ENCODE results near the gene LTB4R2. TPM values are rescaled to one million over a fixed set of nuclear protein-coding genes. Genes with fewer than 3 reads are reported as not detected.

The LTB4R2 gene
- total and polyA plus RNA-seq, 2 donors (not counting 3 experiments of a cell fraction or from before 2014, with no cell fraction given), result 5.5 to 13.1 TPM

DNA sequence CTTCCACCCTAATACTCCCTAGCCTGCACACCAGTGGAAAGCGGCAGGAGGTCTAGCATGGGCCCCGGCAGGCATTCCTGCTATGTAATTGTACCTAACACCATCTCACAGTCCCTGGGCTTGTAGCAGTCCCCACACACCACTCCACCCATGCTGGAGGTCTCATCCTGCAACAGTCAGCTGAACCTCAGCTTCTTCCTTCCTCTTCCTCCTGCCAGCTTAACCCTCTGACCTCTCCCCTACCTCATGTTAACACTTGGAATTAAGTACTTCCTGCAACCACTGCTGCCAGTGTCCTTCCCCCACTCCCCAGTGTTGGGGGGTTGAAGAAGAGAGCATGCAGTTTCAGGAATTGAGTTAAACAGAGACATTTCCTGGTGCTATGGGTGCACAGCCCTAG, 17.4 kb downstream of the LTB4R2 start:
- no peaks in the 10 kb centered on the region for H3K27me3 ChIP-seq (ENCODE audit: control insufficient read depth in 2 of 2, insufficient read depth in 2 of 2, low read length in 2 of 2)
- ChIA-PET CTCF (interaction anchor here (2.2 to 20.1 kb wide), 3 partner anchors 20 to 107 kb away, joined by 7 to 811 read pairs (median 14); partner anchors contain the start of genes CBLN3, CIDEB and KHNYN), POLR2A (interaction anchor here (0.6 kb wide), 1 partner anchor 273 kb away, joined by 5 read pairs; no protein-coding TSS in a partner anchor)
- intact Hi-C loops (cut with micrococcal nuclease), result no loop called here
- no peaks in the 10 kb centered on the region for H3K9me3 ChIP-seq (replicated peaks; ENCODE audit: control insufficient read depth, insufficient read depth, low read length)
- H3K27ac ChIP-seq (ENCODE audit: insufficient read depth, low read depth, low read length), result no peak overlapping the region
- H3K4me3 ChIP-seq (replicated peaks in 1 of 3; ENCODE audit: insufficient read depth in 1 of 3, low read depth in 1 of 3, low read length in 3 of 3), result no peak overlapping the region
- H4K20me1 ChIP-seq (replicated peaks; ENCODE audit: control insufficient read depth, extremely low read depth, insufficient read depth, low read length), result no peaks in the 10 kb centered on the region
- H3K36me3 ChIP-seq (ENCODE audit: control insufficient read depth in 2 of 2, extremely low read depth in 1 of 2, insufficient read depth in 2 of 2, low read length in 2 of 2), result peaks cover 0 to 18% of the 10 kb centered on the region in 2 experiments
- DNase-seq (ENCODE audit: low read depth, low spot score), result no peak
- H2AFZ ChIP-seq (ENCODE audit: low read depth, low read length), result no peak overlapping the region
- H3K9me1 ChIP-seq (replicated peaks; ENCODE audit: control insufficient read depth, extremely low read depth, insufficient read depth, low read length), result no peaks in the 10 kb centered on the region
- peaks cover 6% of the 10 kb centered on the region for H3K4me1 ChIP-seq (ENCODE audit: control insufficient read depth, extremely low read depth, insufficient read depth, low read length)
- dilution Hi-C loops (cut with MboI; ENCODE audit: extremely low pct_ligation_motif_present, low sequenced_read_pairs), result no loop called here
- no peak overlapping the region for H3K9ac ChIP-seq (replicated peaks; ENCODE audit: extremely low read depth, insufficient read depth, low read length)
- no peaks in the 10 kb centered on the region for H3K79me2 ChIP-seq (ENCODE audit: control insufficient read depth, insufficient read depth, low read length)
- FAIRE-seq, result no peak
- no TSS peak for BruUV-seq (replicated peaks)
- H3K4me2 ChIP-seq (ENCODE audit: insufficient read depth, low read length), result peak overlapping the region; percentile 8
- TF ChIP-seq FOS (IDR thresholded peaks at IDR 0.05; ENCODE audit: borderline replicate concordance, insufficient read depth, low read length) (no peak), JUN (IDR thresholded peaks at IDR 0.05; ENCODE audit: borderline replicate concordance, insufficient read depth, insufficient read length, low read depth) (no peak), MYC (IDR thresholded peaks at IDR 0.05; ENCODE audit: low read depth, low read length) (no peak), CTCF (IDR thresholded peaks at IDR 0.05; ENCODE audit: extremely low read depth in 1 of 2, insufficient read depth in 1 of 2, low read depth in 1 of 2, low read length in 2 of 2) (no peak), GATA2 (IDR thresholded peaks at IDR 0.05; ENCODE audit: insufficient read depth, insufficient read length, low read depth, low read length) (no peak), POLR2A (IDR thresholded peaks at IDR 0.05; ENCODE audit: low read depth, low read length) (no peak)
- TF ChIP-seq, protein P1, sequence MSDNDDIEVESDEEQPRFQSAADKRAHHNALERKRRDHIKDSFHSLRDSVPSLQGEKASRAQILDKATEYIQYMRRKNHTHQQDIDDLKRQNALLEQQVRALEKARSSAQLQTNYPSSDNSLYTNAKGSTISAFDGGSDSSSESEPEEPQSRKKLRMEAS (IDR thresholded peaks at IDR 0.05; ENCODE audit: insufficient read depth, insufficient read length), result no peak

All from endothelial cell of umbilical vein (primary cell).